Measurements from ENCODE around the gene STARD6.

DNA sequence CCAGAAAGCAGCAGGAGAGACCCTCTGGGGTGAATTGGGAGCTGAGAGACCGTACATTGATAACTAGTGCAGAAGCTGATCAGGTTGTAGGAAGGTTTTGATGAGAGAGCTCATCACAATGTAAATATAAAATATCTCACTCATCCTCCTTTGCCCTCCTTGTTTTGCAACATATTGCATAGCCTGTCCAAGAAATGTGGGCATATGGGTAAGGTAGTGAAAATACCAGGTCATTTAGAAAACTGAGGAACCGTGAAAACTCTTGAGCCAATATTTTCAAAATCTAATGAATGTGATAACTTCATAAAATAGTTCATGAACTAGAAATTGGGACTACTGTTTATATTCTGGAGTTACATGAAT, 31.5 kb upstream of the STARD6 start:
- TF ChIP-seq, protein P1, sequence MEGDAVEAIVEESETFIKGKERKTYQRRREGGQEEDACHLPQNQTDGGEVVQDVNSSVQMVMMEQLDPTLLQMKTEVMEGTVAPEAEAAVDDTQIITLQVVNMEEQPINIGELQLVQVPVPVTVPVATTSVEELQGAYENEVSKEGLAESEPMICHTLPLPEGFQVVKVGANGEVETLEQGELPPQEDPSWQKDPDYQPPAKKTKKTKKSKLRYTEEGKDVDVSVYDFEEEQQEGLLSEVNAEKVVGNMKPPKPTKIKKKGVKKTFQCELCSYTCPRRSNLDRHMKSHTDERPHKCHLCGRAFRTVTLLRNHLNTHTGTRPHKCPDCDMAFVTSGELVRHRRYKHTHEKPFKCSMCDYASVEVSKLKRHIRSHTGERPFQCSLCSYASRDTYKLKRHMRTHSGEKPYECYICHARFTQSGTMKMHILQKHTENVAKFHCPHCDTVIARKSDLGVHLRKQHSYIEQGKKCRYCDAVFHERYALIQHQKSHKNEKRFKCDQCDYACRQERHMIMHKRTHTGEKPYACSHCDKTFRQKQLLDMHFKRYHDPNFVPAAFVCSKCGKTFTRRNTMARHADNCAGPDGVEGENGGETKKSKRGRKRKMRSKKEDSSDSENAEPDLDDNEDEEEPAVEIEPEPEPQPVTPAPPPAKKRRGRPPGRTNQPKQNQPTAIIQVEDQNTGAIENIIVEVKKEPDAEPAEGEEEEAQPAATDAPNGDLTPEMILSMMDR (conservative IDR thresholded peaks at IDR 0.05), result no peak
- no peak for TF ChIP-seq EZH2 (IDR thresholded peaks at IDR 0.05; ENCODE audit: low read depth)
